T-helper 1 cell treated with Interleukin-12 subunit alpha and Interleukin-12 subunit beta and Interleukin-4 antibody, amounts not matched to agents 30 ng/mL and 1 ng/mL, for 36 hours (primary cell): Measurements from ENCODE around the gene GATA3. TPM values are rescaled to one million over a fixed set of nuclear protein-coding genes. Genes with fewer than 3 reads are reported as not detected.
"Not testable (repeated sequence)": the region's sequence is repeated elsewhere in the genome, so short reads cannot be mapped to it uniquely, and the experiment has no call there.

Experiments
- intact Hi-C: fragments of 100-400 bp; cut with micrococcal nuclease; formaldehyde crosslinking; loops from one replicate; pipeline ENCODE4 v1.15.1; 2024
- total RNA-seq: library from RNA; stranded (reverse); gene quantifications from 2 replicates; pipeline ENCODE4 v1.2.3, GENCODE V29; 2022

GATA3 gene
- total RNA-seq, result 59.5 and 62.6 TPM in 2 replicates

- intact Hi-C loops, result loop anchor here (1.0 to 10.0 kb wide), 10 partner anchors 34 to 2000 kb away; partner anchors contain the start of genes SFMBT2 and TAF3
These were observed at the start of gene GATA3 for GRCh38 chr10:8054494-8055407. Gene GATA3, plus strand, starts transcription at chr10:8054688. Its CDS starts 968 bp downstream, at chr10:8055656.

- intact Hi-C loops, result no loop called here
These were observed 48.1 kb upstream of the GATA3 start for GRCh38 chr10:8006274-8006999.

- intact Hi-C loops, result no loop called here
These were observed 45.5 kb upstream of the GATA3 start for GRCh38 chr10:8009031-8009430.

GRCh38 chr10:8013006-8013405, 41.5 kb upstream of the GATA3 start:
- intact Hi-C loops, result no loop called here

GRCh38 chr10:8013619-8014018, 40.9 kb upstream of the GATA3 start:
- intact Hi-C loops, result no loop called here

- intact Hi-C loops, result no loop called here
These were observed 39.8 kb upstream of the GATA3 start for GRCh38 chr10:8014649-8015048.

- intact Hi-C loops, result no loop called here
These were observed 37.2 kb upstream of the GATA3 start for GRCh38 chr10:8017277-8017676.

- intact Hi-C loops, result no loop called here
These were observed 31.2 kb upstream of the GATA3 start for GRCh38 chr10:8023321-8023720.

- intact Hi-C loops, result no loop called here
These were observed 30.6 kb upstream of the GATA3 start for GRCh38 chr10:8023851-8024250.

- intact Hi-C loops, result no loop called here
These were observed 27.9 kb upstream of the GATA3 start for GRCh38 chr10:8026349-8027259.

- intact Hi-C loops, result not testable (repeated sequence)
These were observed 23.3 kb upstream of the GATA3 start for GRCh38 chr10:8031211-8031610.

- intact Hi-C loops, result no loop called here
These were observed 21.9 kb upstream of the GATA3 start for GRCh38 chr10:8032558-8032957.

GRCh38 chr10:8033812-8034465, 20.5 kb upstream of the GATA3 start:
- intact Hi-C loops, result no loop called here

- intact Hi-C loops, result loop anchor here (1.0 to 5.0 kb wide), 3 partner anchors 16 to 507 kb away; no protein-coding TSS in a partner anchor
These were observed 20.0 kb upstream of the GATA3 start for GRCh38 chr10:8034466-8035005.

GRCh38 chr10:8035006-8035640, 19.4 kb upstream of the GATA3 start:
- intact Hi-C loops, result loop anchor here (1.0 to 5.0 kb wide), 3 partner anchors 15 to 508 kb away; no protein-coding TSS in a partner anchor

- intact Hi-C loops, result loop anchor here (1.0 to 5.0 kb wide), 3 partner anchors 14 to 509 kb away; no protein-coding TSS in a partner anchor
These were observed 18.6 kb upstream of the GATA3 start for GRCh38 chr10:8035641-8036470.

GRCh38 chr10:8036506-8037198, 17.8 kb upstream of the GATA3 start:
- intact Hi-C loops, result loop anchor here (1.0 to 5.0 kb wide), 3 partner anchors 9 to 509 kb away; no protein-coding TSS in a partner anchor
